Stimulated activated CD8-positive, alpha-beta memory T cell treated with anti-CD3 and anti-CD28 coated beads, Interleukin-12 subunit alpha, Interleukin-12 subunit beta, amount 100 ng/mL, for 1 hour (primary cell): ENCODE data around the gene NTMT1.
"Not testable (repeated sequence)": the region's sequence is repeated elsewhere in the genome, so short reads cannot be mapped to it uniquely, and the experiment has no call there.

Experiments used
- DNase-seq: peaks from one replicate; pipeline ENCODE4 v3.0.0-alpha.2; 2020; ENCODE audit warnings: low read depth

The NTMT1 gene

DNA sequence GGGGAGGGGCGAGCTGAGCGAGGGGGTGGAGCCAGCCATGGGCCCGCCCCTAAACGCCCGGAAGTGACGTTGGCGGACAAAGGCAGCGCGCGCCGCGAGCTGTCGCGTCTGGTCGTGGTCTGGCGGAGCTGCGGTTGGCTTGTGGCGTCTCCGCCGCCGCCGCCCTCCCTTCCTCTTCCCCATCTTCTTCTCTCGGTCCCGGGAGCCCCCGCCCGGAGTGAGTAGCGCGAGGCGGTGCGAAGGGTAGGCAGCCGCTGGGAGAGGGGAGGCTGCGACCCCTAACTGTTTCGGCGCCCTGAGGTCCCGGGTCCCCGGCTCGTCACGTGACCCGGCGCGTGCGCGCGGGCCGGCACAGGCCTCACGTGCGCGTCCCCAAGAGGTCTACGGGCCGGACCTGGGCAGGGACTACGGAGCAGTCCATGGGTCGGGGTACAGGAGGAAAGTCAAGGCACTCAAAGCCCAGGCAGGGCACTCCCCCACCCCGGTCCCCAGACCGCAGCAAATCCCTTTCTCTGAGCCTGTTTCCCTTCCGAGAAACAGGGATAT lies at the start of gene NTMT1:
TSS of gene NTMT1 (plus strand) at position 85 of the 546 bp plus-strand sequence. CDS start 6,541 bp downstream, outside the sequence.
- peak; percentile 88 for DNase-seq

DNA sequence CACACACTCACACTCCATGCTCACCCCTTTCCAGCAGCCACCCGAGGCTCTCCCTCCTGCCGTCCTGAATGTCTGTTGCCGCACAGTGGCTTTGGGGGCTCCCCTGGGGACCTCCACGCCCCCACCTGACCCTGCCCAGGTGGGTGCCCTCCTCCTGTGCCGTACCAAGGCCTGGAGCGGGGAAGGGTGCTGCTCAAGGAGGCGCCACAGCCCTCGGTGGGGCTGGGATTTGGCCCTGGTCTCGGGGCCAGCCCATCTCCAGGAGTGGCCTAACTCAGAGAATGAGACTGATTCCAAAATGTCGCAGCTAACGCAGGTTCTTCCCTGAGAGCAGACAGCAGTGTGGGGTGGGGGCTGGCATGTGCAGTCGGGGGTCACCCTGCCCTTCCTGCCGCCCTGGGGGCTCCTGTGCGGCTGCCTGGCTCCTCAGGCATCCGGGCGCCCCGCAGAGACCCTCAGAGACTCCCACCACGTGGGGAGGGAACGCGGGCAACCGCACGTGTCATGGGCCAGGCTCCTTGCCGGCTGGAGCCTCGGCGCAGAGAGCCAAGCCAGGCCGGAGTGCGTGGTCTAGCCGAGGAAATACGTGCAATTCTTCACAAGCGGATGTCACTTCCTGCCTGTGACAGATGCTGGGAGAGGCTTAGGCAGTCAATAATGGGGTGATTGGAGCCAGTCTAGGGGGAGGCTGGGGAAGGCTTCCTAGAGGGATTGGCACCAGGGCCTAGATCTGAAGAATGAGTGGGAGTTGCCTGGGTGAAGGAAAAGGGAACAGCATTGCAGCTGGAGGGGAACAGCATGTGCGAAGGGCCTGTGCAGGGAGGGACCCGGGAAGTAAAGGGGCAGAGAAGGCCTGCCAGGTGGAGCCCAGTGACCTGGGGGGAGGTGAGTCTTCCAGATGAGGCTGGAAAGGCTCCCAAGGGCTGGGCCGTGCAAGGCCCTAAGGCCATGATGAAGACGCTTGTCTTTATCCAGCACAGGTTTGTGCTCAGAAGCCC lies 49.1 kb upstream of the NTMT1 start:
- no peak for DNase-seq

DNA sequence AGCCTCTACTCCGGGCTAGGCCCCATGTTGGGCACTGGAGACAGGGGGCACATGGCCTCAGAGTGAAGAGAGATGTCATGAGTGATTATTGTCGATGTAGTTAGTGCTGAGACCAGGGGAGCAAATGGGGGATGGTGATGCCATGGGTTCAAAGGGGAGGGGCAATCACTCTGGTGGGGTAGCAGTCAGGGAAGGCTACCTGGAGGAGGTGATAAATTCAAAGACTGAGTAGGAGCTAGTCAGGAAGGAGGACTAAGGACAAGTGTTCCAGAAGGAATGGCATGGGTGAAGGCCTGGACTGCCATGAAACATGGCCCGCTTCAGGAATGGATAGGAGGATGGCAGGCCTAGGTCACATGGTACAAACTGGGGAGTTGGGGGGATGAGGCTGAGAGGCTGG lies 46.7 kb upstream of the NTMT1 start:
- no peak for DNase-seq

GRCh38 chr9:129580211-129580915 lies 45.6 kb upstream of the NTMT1 start:
- DNase-seq, result no peak

DNA sequence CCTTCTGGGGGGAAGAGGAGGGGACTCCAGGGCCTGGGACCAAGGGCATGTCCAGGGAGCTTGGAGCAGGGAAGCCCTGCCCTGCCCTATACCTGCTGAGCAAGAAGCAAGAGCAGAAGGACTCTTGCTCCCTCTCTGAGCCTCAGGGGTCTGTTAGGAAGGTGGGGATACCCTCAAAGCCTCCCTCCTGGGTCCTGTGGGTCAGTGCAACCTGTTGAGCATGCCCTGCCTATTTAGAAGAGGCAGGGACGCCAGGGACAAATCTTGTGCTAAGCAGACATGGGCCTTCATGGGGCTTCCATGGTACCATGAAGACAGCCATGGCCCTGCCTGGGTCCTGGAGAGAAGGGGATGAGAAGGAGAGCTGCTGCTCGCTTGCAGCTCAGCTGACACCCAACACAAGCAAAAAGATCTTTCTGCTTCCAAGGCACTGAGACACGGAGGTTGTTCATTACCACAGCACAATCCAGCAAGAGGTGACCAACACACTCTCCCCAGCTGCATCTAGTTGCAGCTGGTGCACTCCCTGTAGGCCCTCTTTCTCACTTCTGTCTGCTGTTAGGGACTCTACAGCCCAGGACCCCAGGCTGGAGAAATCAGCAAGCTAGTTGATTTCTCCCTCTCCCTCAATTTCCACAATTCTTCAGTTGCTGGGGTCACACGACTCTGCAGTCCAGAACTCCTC lies 44.3 kb upstream of the NTMT1 start:
- no peak for DNase-seq

DNA sequence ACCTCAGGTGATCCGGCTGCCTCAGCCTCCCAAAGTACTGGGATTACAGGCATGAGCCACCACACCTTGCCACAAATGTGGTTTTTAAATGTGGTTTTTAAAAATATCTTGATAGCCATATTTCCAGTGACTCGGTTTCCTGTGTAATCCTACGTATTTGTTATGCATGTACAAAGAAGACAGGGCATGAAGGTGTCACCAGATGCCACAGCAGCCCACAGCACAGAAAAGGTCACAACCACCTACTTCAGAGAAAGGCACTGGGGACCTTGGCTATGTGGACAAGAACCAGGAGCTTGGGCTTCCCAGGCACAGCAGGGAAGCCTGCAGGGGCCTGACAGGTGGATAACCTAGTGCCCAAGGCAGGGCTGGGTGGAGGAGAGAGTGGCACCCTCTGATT lies 43.1 kb upstream of the NTMT1 start:
- no peak for DNase-seq

- DNase-seq, result no peak
Observed at GRCh38 chr9:129583308-129584038, 42.5 kb upstream of the NTMT1 start.

GRCh38 chr9:129584136-129584535 lies 41.8 kb upstream of the NTMT1 start:
- DNase-seq, result peak; percentile 39

- DNase-seq, result no peak
Observed at GRCh38 chr9:129585352-129585751, 40.6 kb upstream of the NTMT1 start.

DNA sequence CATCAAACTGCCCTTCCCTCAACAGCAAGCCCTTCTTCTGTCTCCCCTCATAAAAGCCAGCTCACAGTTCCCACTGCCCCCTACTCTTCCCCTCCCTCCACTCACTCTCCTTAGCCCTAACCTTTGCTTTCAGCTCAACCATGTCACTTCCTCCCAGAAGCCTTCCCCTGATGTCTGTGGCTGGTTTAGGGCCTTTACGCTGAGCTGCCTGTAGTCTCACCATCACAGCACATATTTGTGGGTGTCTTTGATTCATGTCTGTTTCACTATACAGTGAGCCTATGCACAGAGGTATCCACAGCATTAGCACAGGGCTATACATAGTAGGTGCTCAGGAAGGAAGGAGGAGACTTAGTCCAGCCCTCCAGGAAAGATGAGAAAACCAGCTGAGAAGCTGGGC lies 39.7 kb upstream of the NTMT1 start:
- DNase-seq, result no peak

DNA sequence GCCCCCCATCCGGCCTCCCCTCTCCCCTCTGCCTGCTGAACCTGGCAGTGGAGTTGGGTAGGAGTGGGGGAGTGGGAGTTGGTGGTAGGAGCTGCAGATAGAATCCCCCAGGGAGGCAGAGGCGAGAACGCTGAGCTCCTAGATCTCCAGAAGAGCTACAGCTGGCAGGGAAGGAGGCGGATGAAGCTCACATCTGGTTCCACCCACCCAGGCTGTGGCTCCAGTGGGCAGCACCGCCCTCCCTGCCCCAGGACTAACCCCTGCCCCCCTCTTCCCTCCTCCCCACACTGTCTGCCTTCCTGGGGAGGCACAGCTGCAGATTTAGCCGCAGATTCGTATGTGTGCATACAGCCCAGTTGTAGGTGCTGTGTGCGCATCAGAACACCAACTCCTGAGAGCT lies 39.3 kb upstream of the NTMT1 start:
- no peak for DNase-seq

- no peak for DNase-seq
Observed at GRCh38 chr9:129587487-129588262, 38.3 kb upstream of the NTMT1 start.

DNA sequence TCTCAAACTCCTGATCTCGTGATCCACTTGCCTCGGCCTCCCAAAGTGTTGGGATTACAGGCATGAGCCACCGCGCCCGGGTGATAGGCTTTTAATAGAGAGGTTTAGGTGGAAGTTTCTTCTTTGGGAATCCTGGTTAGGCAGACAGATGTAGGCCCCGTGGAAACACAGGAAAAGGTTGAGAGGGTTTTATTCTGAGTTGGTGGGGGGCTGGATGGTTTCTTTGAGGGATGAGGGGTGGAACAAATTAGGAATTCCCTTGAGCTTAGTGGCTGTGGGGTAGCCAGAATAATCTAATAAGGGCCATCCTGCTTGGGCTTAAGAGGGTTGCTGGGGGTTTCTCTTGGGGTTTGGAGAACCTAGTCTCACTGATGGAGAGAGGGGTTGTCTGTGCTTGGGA lies 35.5 kb upstream of the NTMT1 start:
- no peak for DNase-seq

DNA sequence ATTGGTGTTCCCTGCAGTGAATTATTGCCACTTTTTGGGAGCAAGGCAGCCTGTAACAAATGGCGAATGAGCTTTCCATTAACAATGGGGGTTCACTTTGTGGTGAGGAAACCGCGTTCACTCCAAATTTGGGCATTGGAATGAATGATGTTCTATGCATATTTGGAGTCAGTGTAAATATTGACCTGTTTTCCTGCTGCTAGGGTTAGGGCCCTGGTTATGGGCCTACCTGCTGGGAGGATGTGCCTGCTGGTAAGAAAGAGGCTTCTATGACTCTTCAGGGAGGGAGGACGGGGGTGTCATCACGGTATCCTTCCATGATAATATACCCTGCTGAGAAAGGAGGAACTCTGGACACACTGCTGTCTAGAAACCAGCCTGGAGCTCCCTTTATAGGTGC lies 34.0 kb upstream of the NTMT1 start:
- DNase-seq, result no peak

DNA sequence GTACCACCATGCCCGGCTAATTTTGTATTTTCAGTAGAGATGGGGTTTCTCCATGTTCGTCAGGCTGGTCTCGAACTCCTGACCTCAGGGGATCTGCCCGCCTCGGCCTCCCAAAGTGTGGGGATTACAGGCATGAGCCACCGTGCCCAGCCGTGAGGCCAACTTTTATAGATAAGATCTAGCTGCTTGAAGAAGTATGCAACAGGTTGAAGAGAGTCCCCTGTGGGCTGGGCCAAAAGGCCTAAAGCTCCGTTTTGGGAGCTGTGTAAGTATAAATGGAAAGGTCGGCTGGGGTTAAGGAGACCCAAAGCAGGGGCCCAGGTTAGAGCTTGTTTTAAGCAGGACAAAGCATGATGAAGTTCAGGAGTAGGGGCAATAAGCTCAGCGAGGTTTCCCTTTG lies 33.2 kb upstream of the NTMT1 start:
- not testable (repeated sequence) for DNase-seq

GRCh38 chr9:129594632-129595031 lies 31.3 kb upstream of the NTMT1 start:
- DNase-seq, result no peak

DNA sequence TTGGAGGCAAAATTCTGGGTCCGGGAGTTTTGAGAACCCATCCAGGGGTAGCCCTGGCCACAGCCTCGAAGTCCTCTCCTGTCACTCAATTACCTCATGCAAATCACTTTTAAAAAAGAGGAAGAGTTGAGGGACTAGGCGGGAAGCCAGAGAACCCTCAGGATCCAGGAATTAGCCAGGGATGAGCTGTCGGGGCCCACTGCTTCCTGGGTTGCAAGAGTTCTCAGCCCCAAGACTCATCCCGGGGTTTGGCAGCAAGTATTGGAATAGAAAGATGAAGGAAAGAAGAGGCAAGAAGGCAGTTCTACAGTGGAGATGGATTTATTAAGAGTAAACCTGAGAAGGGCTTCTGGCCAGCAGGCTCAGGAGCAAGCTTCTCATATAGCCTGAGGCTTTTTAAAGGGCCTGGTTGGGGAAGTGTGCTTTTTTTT lies 30.6 kb upstream of the NTMT1 start:
- no peak for DNase-seq

DNA sequence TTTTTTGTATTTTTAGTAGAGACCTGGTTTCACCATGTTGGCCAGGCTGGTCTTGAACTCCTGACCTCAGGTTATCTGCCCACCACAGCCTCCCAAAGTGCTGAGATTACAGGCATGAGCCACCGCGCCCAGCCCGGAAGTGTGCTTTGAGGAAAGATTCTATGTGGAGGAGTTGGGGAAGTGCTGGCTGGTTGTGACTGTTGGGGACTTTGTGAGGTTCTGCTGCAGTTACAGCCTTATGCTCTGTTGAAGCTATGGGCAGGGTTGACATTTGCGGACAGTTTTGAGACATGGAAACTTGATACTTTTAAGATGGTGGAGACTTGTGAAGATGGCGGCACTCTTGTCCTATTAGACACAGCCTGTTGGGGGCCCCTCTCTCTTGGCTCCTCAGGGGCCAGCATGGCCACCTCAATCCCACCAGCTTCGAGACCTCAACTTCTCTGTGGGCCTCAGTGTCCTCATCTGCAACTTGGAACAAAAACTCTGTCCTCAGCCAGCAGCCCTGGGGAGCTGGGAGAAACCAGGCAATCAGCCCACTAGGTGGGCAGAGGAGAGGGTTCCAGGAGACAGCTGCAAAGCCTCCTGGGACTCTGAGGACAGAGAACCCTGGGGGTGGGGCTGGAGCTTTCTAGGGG lies 29.9 kb upstream of the NTMT1 start:
- no peak for DNase-seq

DNA sequence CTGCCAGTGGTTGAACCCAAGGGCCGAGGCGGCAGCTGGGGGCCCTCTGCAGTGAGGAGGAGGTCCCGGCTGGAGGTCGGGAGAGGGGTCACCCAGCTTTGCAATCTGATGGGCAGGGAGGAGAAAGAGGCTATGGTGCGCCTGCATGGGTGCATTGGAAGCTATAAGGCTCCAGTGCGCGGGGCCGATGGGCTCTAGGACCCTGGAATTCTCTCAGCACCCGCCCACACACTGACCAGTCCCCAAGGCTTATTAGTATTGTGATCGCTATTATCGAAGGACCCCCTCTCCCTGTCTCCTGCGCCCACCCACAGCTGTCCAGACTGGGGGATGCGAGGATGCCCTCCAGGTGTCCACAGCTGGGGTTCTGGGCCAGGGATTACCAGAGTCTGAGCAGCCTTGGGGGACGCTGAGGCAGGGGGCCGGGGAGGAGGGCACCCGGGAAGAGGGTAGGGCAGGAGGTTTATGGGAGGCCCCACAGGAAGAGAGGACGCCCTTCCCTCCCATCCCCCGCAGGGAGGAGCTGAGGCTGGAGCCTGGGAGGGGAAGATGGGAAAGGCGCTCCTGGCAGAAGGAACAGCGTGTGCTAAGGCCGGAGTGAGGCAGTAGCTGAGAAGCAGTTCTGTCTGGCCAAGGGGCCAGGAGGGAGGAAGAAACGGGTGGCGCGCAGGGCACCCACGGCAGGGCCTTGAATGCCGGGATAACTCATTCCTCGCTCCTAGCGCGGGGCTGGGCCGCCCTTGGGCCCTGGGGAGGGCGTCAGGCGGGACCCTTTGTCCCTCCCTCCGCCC lies 29.2 kb upstream of the NTMT1 start:
- no peak for DNase-seq
